Activated naive CD4-positive, alpha-beta T cell treated with anti-CD3 and anti-CD28 coated beads, Interleukin-2, amount 50 U/mL, for 24 hours (primary cell): ENCODE data around the gene OR2W3.
"Not testable (repeated sequence)": the region's sequence is repeated elsewhere in the genome, so short reads cannot be mapped to it uniquely, and the experiment has no call there.

Source experiments
- H3K27ac Mint-ChIP-seq: one replicate; pipeline ENCODE4 v1.8.0; 2021; ENCODE audit warnings: mild to moderate bottlenecking, mixed read lengths
- H3K27me3 Mint-ChIP-seq: one replicate; pipeline ENCODE4 v1.8.0; 2021; ENCODE audit warnings: mixed read lengths
- H3K36me3 Mint-ChIP-seq: one replicate; pipeline ENCODE4 v1.8.0; 2021; ENCODE audit warnings: mixed read lengths
- H3K4me1 Mint-ChIP-seq: one replicate; pipeline ENCODE4 v1.8.0; 2021; ENCODE audit warnings: mixed read lengths
- H3K4me3 Mint-ChIP-seq: one replicate; pipeline ENCODE4 v1.8.0; 2021; ENCODE audit warnings: mild to moderate bottlenecking, mixed read lengths
- H3K9me3 Mint-ChIP-seq: one replicate; pipeline ENCODE4 v1.8.0; 2021; ENCODE audit warnings: mixed read lengths

The OR2W3 gene

DNA sequence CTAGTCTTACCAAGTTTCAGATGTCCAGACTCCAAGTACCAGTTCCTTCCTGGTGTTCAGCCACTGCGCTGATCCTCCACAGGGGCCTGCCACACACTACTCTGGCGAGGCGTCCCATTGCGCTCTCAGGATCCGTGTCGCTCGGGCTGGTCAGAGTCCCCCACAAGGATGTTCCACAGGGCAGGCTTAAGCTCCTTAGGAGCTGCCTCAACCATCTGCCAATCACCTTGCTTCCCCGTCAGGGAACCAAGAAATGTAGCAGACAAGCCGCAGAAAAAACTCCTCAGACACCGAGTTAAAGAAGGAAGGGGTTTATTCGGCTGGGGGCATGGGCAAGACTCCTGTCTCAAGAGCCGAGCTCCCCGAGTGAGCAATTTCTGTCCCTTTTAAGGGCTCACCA is 9.8 kb downstream of the OR2W3 start:
- Mint-ChIP-seq H3K27ac (no peak overlapping the region), H3K27me3 (peaks cover 3% of the 10 kb centered on the region), H3K9me3 (peaks cover 8% of the 10 kb centered on the region), H3K4me1 (peaks cover 29% of the 10 kb centered on the region), H3K4me3 (peak overlapping the region; percentile 33), H3K36me3 (no peaks in the 10 kb centered on the region)

DNA sequence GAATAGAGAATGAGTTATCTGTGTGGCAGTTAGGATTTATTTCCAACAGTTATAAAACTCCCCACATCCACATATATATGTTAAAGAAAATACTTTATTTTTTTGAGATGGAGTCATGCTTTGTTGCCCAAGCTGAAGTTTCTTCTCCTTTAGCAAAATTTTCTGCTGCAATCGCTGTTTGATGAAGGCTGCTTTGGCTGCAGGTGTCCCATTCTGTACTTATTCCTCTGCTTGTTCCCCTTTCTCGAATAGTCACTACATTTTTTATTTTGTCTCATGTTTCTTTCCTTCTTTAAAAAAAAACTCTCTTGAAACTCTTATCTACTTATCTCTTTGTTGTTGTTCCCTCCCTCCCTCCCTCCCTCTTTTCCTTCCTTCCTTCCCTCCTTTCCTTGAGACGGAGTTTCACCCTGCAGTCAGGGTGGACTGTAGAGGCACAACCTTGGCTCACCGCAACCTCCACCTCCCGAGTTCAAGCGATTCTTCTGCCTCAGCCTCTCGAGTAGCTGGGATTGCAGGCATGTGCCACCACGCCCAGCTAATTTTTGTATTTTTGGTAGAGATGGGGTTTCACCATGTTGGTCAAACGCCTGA is 10.6 kb downstream of the OR2W3 start:
- H3K27me3 Mint-ChIP-seq, result peaks cover 3% of the 10 kb centered on the region
- peak overlapping the region; percentile 85 for H3K4me3 Mint-ChIP-seq
- peaks cover 29% of the 10 kb centered on the region for H3K4me1 Mint-ChIP-seq
- peaks cover 8% of the 10 kb centered on the region for H3K9me3 Mint-ChIP-seq
- H3K36me3 Mint-ChIP-seq, result no peaks in the 10 kb centered on the region
- peak overlapping the region; percentile 73 for H3K27ac Mint-ChIP-seq

DNA sequence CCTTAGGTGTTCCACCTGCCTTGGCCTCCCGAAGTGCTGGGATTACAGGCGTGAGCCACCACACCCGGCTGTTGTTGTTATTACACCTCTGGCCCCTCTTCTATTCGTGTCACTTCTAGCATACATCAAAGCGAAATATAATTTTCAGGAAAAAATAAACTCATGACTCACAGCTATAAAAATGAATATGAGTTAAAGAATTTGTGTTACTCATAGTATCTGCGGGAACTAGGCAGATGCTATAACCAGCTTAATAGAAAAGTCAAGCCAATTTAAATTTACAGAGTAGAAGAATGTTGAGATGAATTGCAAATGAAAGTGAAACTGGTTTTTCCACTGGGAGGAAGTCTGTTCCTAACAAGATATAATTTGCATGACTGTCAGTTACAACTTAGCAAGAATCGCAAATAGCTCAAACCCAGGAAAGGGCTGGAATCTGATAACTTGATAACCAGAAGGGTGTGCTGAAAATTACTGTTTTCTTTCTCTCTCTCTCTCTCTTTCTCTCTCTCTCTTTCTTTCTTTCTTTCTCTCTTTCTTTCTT is 11.2 kb downstream of the OR2W3 start:
- Mint-ChIP-seq H3K27me3 (peaks cover 3% of the 10 kb centered on the region), H3K4me3 (peak overlapping the region; percentile 85), H3K27ac (peak overlapping the region; percentile 73), H3K36me3 (no peaks in the 10 kb centered on the region), H3K4me1 (peaks cover 29% of the 10 kb centered on the region), H3K9me3 (peaks cover 8% of the 10 kb centered on the region)

DNA sequence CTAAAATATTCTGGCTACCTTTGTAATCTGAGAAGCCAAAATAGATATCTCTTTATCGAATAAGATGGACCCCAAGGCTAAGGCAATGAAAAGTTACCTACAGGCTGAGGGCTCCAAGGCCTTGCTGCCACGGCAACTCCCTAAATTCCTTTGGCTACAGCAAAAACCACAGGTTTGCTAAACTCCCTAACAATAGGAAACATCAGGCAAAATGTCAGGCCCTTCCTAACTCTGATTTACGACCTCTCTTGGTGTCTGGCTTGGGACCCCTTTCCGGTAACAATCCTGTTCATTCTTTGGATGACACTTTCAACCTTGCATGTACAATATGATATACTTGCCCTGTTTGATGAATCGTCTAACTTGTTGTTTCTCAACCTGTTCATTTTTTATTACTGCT is 13.4 kb downstream of the OR2W3 start:
- peaks cover 4% of the 10 kb centered on the region for H3K27me3 Mint-ChIP-seq
- peaks cover 29% of the 10 kb centered on the region for H3K4me1 Mint-ChIP-seq
- no peak overlapping the region for H3K27ac Mint-ChIP-seq
- no peak overlapping the region for H3K4me3 Mint-ChIP-seq
- H3K36me3 Mint-ChIP-seq, result no peaks in the 10 kb centered on the region
- H3K9me3 Mint-ChIP-seq, result peaks cover 8% of the 10 kb centered on the region

DNA sequence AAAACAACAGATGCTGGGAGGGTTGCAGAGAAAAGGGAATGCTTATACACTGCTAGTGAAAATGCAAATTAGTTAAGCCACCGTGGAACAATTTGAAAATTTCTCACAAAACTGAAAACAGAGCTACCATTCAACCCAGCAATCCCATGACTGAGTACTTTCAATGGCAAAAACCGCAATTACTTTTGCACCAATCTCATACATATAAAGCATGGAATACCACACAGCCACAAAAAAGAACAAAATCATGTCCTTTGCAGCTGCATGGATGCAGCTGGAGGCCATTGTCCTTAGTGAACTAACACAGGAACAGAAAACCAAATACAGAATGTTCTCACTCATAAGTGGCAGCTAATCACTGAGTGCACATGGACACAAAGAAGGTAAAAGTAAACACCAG is 18.4 kb downstream of the OR2W3 start:
- Mint-ChIP-seq H3K9me3 (no peaks in the 10 kb centered on the region), H3K4me3 (no peak overlapping the region), H3K36me3 (no peaks in the 10 kb centered on the region), H3K4me1 (no peaks in the 10 kb centered on the region), H3K27ac (no peak overlapping the region), H3K27me3 (peaks cover 9% of the 10 kb centered on the region)

DNA sequence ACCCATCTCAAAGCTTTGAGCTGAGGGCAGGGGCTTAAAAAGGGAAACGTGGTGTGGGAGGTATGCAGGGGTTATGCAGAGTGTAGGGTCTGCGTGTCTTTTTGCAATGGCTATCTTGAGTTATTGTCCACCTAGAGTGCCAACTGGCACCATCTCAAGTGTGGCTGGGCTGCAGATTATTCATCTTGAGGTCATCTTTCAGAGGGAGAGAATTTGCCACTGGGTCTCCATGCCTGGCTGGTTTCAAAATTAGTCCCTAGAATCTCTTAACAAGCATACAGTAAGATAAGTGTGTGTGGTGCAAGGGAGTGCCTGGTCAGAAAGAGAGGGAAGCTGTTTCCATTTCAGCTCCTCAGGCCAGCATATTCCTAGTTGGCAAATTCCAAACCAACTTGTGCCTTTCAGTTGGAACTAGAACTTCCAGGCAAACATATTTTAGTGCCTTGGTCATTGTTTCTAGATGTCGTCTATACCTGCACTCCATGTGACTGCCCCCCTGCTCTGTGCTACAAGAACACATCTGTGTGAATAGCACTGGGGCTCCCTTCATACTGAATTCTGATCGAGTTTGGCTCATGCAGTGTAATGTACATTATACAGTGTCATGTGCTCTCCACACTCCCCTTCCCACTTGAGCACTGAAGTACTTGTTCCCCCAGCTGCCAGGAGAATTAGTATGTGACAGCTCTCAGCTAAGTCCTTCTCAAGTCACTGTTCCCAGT is 19.7 kb downstream of the OR2W3 start:
- Mint-ChIP-seq H3K4me3 (no peak overlapping the region), H3K27ac (no peak overlapping the region), H3K4me1 (no peaks in the 10 kb centered on the region), H3K9me3 (no peaks in the 10 kb centered on the region), H3K27me3 (peaks cover 6% of the 10 kb centered on the region), H3K36me3 (no peaks in the 10 kb centered on the region)

DNA sequence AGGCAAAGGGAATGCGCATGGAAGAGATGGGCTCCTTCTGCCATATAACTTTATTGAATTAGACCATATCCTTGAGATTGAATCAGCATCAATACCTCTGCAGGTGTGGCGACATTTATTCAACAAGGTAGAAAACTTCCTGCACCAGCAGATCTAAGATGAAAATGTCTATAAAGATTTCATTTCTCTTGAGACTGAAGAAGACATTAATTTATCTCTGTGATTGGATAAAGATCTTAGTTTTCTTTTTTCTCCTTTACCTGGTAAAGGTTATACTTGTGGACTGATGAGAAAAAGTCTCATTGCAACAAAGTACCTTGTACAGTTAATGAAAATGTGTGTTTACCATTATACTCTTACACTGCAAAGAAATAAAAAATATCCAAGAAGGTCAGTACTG is 24.6 kb downstream of the OR2W3 start, which contains the start of gene OR2T8:
Gene OR2T8 (plus strand): TSS at position 301 of the 400 bp plus-strand sequence. CDS start 766 bp downstream, outside the sequence.
- H3K27ac Mint-ChIP-seq, result no peak within 1 kb of the TSS
- H3K4me1 Mint-ChIP-seq, result no peaks in the 10 kb centered on the region
- no peak within 1 kb of the TSS for H3K4me3 Mint-ChIP-seq
- H3K9me3 Mint-ChIP-seq, result no peaks in the 10 kb centered on the region
- H3K27me3 Mint-ChIP-seq, result peaks cover 3% of the 10 kb centered on the region
- H3K36me3 Mint-ChIP-seq, result no peaks in the 10 kb centered on the region

DNA sequence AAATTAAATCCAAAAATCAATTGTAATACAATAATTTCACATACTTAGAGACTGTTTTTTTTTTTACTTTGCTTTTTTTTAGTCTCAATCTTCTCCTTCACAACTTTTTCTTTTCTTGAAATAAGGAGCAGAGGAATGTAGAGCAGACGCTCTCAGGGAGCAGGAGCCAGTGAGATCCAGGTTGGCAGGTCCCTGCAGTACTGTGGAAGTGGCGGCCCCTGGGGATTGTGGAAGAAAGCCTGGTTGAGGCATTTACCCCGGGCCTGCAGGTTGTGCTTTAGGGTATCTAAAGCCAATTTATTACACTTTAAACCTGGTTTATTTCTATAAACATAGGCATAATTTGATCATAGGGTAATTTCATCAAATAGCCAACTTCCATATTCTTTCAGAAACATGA is 28.6 kb downstream of the OR2W3 start:
- H3K27me3 Mint-ChIP-seq, result no peaks in the 10 kb centered on the region
- no peak overlapping the region for H3K4me3 Mint-ChIP-seq
- no peaks in the 10 kb centered on the region for H3K9me3 Mint-ChIP-seq
- H3K27ac Mint-ChIP-seq, result no peak overlapping the region
- no peaks in the 10 kb centered on the region for H3K4me1 Mint-ChIP-seq
- no peaks in the 10 kb centered on the region for H3K36me3 Mint-ChIP-seq

DNA sequence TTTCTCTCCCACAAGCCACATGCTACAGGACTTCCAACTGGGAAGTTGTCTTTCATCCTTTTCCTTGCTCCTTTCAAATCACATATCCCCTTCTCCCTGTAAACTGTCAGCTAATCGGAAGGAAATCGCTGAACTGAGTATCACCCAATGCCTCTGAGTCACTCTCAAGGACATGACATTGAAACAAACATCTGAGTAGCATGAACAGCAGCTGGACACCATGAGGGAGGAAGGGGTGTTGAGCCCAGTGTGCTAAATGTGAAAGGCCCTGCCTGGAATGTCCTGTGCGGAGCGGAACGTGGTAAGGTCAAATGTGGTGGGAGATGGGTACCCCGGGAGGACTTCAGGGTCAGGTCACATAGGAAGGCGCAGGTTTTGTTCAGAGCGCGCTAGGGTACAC is 29.5 kb downstream of the OR2W3 start, which contains the start of gene OR2AJ1:
Gene OR2AJ1 (plus strand): TSS at position 22 of the 400 bp plus-strand sequence. CDS start 8,880 bp downstream, outside the sequence.
- no peaks in the 10 kb centered on the region for H3K9me3 Mint-ChIP-seq
- no peaks in the 10 kb centered on the region for H3K36me3 Mint-ChIP-seq
- no peak within 1 kb of the TSS for H3K4me3 Mint-ChIP-seq
- H3K27me3 Mint-ChIP-seq, result peaks cover under 1% of the 10 kb centered on the region
- no peaks in the 10 kb centered on the region for H3K4me1 Mint-ChIP-seq
- H3K27ac Mint-ChIP-seq, result no peak within 1 kb of the TSS

DNA sequence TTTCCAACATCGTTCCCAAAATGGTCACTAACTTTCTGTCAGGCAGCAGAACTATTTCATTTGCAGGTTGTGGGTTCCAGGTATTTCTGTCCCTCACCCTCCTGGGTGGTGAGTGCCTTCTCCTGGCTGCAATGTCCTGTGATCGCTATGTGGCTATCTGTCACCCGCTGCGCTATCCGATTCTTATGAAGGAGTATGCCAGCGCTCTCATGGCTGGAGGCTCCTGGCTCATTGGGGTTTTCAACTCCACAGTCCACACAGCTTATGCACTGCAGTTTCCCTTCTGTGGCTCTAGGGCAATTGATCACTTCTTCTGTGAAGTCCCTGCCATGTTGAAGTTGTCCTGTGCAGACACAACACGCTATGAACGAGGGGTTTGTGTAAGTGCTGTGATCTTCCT is 38.6 kb downstream of the OR2W3 start:
- H3K4me1 Mint-ChIP-seq, result no peaks in the 10 kb centered on the region
- no peak overlapping the region for H3K4me3 Mint-ChIP-seq
- H3K36me3 Mint-ChIP-seq, result no peaks in the 10 kb centered on the region
- H3K27ac Mint-ChIP-seq, result no peak overlapping the region
- H3K9me3 Mint-ChIP-seq, result no peaks in the 10 kb centered on the region
- H3K27me3 Mint-ChIP-seq, result peaks cover 5% of the 10 kb centered on the region

DNA sequence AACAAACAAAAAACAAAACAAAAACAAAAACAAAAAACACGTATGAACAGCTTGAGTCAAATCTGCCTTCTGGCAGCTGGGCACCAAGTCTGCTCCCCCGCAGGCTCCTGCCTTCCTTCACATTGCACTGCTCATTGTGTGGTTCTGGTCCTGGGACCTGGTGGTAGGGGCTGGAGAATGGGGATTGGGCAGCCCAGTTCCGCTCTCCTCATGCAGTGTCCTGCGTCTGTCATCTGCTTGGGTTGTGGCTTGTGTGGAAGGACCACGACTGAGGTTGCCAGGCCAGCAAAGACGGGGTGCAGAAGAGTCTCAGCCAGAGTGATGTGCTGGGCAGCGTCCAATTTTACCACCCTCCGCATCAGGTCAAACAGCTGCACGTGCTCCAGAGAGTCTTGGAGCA is 40.4 kb downstream of the OR2W3 start:
- Mint-ChIP-seq H3K27ac (no peak overlapping the region), H3K36me3 (no peaks in the 10 kb centered on the region), H3K4me1 (no peaks in the 10 kb centered on the region), H3K27me3 (no peaks in the 10 kb centered on the region), H3K4me3 (no peak overlapping the region), H3K9me3 (no peaks in the 10 kb centered on the region)

DNA sequence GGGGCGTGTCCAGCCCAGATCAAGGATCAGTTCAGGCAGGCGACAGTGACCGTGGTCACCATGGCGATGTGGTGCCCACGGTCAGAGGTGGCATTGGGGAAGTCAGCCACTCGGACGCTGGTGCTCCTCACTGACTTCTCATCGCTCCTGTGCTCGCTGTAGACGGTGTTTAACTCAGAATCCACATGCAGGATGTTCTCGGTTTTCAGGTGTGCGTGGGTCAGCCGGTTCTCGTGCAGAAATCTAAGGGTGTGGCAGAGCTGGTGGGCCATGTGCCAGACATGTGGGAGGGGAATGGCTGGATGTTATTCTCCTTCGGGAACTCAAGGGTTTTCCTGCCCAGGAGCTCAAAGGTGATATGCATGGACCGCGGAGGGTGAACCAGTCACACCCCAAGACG is 41.0 kb downstream of the OR2W3 start:
- Mint-ChIP-seq H3K9me3 (no peaks in the 10 kb centered on the region), H3K4me3 (no peak overlapping the region), H3K36me3 (no peaks in the 10 kb centered on the region), H3K27ac (no peak overlapping the region), H3K4me1 (no peaks in the 10 kb centered on the region), H3K27me3 (no peaks in the 10 kb centered on the region)

DNA sequence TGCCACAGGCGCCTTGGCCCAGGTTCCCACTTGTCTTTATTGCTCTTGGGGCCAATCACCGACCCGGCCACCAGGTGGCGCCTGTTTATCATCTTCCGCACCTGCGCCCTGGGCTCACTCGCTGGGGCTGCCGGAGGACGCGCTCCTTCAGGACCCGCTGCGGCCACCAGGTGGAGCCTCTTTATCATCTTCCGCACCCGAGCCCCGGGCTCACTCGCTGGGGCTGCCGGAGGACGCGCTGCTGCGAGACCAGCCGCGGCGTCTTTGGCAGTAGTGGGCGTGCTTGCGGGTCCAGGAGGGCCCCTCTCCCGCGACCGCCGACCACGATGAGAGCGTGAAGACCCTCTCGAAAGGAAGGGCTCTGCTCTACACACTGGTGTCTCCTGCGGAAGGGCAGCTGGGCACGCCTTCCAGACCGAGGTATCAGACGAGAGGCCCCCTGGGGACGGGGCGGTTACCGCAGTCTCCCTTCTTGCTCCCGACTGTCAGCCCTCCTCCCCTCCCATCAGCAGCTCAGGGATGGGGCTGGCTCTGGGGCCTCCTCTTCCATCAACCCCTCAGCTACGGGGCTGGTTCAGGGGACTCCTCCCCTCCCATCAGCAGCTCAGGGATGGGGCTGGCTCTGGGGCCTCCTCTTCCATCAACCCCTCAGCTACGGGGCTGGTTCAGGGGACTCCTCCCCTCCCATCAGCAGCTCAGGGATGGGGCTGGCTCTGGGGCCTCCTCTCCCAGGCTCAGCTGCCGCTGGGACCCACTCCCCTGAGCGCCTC is 41.8 kb downstream of the OR2W3 start:
- H3K9me3 Mint-ChIP-seq, H3K27me3 Mint-ChIP-seq, H3K27ac Mint-ChIP-seq, H3K36me3 Mint-ChIP-seq, H3K4me3 Mint-ChIP-seq, H3K4me1 Mint-ChIP-seq: not testable (repeated sequence)

DNA sequence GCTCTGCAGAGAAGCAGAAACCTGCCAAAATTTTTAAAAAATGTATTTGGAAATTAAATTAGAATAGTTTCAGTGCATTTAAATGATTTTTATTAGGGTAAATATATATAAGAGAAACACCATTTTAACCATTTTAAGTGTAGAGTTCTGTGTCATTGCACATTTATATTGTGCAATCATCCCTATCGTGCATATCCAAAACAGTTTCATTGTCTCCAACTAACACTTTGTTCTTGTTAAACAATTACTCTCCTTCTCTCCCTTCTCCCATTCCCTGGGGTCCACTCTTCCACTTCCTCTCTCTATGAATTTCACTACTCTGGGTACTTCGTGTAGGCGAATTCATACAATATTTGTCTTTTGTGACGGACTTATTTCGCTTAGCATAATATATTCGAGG is 47.2 kb downstream of the OR2W3 start:
- Mint-ChIP-seq H3K27ac (no peak overlapping the region), H3K9me3 (peaks cover 10% of the 10 kb centered on the region), H3K27me3 (no peaks in the 10 kb centered on the region), H3K4me3 (no peak overlapping the region), H3K4me1 (no peaks in the 10 kb centered on the region), H3K36me3 (no peaks in the 10 kb centered on the region)
